Activated CD8-positive, alpha-beta memory T cell treated with anti-CD3 and anti-CD28 coated beads for 36 hours (primary cell): ENCODE data around the gene IDUA. TPM values are rescaled to one million over a fixed set of nuclear protein-coding genes. Genes with fewer than 3 reads are reported as not detected.
"Not testable (repeated sequence)": the region's sequence is repeated elsewhere in the genome, so short reads cannot be mapped to it uniquely, and the experiment has no call there.

Experiments
- CTCF ChIA-PET: fragments of 350-600 bp; sonication (Branson Sonifier 250); formaldehyde crosslinking; loops from one replicate; lab custom pipeline; 2021; ENCODE audit warnings: antibody characterized with exemption; lab: Charles Lee
- POLR2A ChIA-PET: fragments of 350-600 bp; sonication (Branson Sonifier 250); formaldehyde crosslinking; loops from one replicate; lab custom pipeline; 2021; ENCODE audit warnings: antibody characterized with exemption; lab: Charles Lee
- total RNA-seq, 2 experiments: library from RNA; stranded (reverse); gene quantifications; one replicate each; pipeline ENCODE4 v1.2.3, GENCODE V29; 2021

The IDUA gene
- total RNA-seq, 2 experiments from 2014 or later = 11.5 to 13.4 TPM

DNA sequence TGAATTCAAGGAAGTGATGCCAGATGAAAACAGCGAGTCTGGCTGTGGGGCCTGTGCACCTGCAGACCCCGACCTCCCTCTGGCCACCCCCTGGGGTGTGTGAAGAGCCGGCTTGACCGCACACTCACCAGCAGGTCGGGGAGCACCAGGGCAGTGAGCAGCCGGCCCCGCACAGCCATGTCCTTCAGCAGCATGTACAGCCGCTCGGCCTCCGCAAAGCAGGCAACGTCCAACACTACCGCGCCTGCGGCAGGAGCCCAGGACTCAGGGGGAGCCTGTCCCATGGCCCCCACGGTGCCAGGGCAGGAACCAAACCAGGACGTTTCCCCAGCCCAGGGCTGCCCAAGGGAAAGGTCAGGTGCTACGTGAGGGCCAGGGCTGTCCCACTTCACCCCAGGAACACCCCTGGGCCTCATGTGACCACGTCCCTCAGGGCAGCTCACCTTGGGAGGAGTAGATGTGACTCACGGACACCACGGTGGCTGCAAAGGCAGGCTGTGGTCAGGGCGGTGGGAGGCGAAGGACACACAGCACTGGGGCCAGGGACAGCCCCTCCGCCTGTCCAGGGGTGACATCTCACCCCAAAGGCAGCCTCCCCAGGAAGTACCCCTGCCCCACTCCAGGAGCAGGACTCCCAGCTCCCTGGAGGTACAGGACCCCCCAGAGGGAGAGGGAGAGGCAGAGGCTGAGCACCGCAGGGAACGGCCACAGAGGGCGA, 21.6 kb upstream of the IDUA start:
- POLR2A ChIA-PET = no interaction called here

GRCh38 chr4:965766-966134, 21.1 kb upstream of the IDUA start:
- CTCF ChIA-PET = no interaction called here
- POLR2A ChIA-PET = no interaction called here

More for the DNA sequence above, 21.6 kb upstream of the IDUA start:
- CTCF ChIA-PET = no interaction called here

- ChIA-PET POLR2A (no interaction called here), CTCF (no interaction called here)
These were observed 20.4 kb upstream of the IDUA start for GRCh38 chr4:966266-967112.

GRCh38 chr4:967113-968104, 19.4 kb upstream of the IDUA start:
- ChIA-PET POLR2A (no interaction called here), CTCF (no interaction called here)

DNA sequence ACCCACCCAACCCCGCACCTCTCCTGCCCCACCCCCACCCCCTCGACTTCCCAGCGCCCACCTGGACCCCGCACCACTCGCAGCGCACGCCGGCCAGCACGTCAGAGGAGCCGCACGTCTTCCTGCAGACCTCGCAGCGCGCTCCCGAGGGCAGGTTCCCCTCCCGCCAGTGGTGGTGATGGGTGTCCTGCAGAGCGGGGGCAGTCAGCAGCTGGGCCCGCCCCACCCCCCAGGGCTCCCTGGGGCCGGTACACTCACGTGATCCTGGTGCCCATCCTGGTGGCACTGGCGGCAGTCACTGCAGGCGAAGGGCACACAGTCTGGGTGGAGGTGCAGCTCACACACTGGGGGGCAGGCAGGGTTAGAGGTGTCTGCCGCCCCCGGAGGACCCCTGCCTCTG, 18.6 kb upstream of the IDUA start:
- POLR2A ChIA-PET = interaction anchor here (0.7 kb wide), 1 partner anchor 757 kb away, joined by 3 read pairs; no protein-coding TSS in a partner anchor
- CTCF ChIA-PET = interaction anchor here (1.3 kb wide), 1 partner anchor 19 kb away, joined by 3 read pairs; no protein-coding TSS in a partner anchor

GRCh38 chr4:968621-969394, 18.0 kb upstream of the IDUA start:
- POLR2A ChIA-PET = interaction anchor here (0.7 kb wide), 1 partner anchor 758 kb away, joined by 3 read pairs; no protein-coding TSS in a partner anchor
- CTCF ChIA-PET = interaction anchor here (1.3 kb wide), 1 partner anchor 19 kb away, joined by 3 read pairs; no protein-coding TSS in a partner anchor

- ChIA-PET POLR2A (interaction anchor here (0.6 kb wide), 1 partner anchor 217 kb away, joined by 3 read pairs; no protein-coding TSS in a partner anchor), CTCF (no interaction called here)
These were observed 16.6 kb upstream of the IDUA start for GRCh38 chr4:970046-970745.

GRCh38 chr4:970854-971520, 15.9 kb upstream of the IDUA start:
- POLR2A ChIA-PET = no interaction called here
- CTCF ChIA-PET = interaction anchor here (1.8 kb wide), 1 partner anchor 16 kb away, joined by 5 read pairs; the partner anchor contains the start of gene IDUA

DNA sequence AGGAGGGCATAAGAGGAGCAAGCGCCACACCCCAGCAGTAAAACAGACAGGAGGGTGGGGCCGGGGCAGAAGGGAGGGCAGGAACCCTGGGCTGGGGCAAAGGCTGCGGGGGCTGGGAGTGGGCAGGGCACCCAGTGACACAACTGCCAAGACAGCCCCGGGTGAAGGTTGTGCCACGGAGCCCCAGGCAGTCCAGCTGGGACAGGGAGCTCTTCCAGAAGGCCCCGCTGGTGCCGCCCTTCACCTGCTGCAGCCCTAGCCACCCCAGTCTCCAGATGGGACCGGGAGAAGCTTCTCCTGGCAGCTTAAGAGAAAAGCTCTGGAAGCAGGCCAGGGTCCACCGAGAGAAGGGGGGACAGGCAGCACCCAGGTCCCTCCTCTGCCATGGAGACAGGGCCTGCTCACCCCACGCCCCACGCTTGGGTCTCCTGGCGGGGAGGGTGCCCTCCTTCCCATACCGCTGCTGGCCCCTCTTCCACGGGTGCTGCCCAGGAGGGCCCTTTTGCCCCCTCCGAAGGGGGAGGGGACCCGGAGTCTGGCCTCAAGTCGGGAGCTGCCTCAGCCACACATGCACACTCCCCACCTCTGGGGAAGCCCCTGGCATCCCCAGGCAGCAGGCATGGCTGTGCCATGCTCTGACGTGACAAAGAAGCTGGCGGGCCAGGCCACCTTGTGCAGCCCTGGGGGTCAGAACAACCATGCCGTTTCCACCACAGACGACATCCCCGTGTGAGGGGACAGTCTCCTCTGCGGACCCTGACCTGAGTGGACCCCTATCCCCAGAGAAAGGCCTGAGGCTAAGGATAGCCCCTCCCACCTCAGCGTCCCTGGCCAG, 15.0 kb upstream of the IDUA start:
- POLR2A ChIA-PET = no interaction called here
- CTCF ChIA-PET = interaction anchor here (1.2 to 1.8 kb wide), 2 partner anchors 15 to 38 kb away, joined by 3 to 5 read pairs; partner anchors contain the start of gene IDUA

GRCh38 chr4:972651-973424, 14.0 kb upstream of the IDUA start:
- CTCF ChIA-PET = interaction anchor here (1.2 to 1.8 kb wide), 2 partner anchors 15 to 37 kb away, joined by 3 to 5 read pairs; partner anchors contain the start of gene IDUA
- POLR2A ChIA-PET = no interaction called here

DNA sequence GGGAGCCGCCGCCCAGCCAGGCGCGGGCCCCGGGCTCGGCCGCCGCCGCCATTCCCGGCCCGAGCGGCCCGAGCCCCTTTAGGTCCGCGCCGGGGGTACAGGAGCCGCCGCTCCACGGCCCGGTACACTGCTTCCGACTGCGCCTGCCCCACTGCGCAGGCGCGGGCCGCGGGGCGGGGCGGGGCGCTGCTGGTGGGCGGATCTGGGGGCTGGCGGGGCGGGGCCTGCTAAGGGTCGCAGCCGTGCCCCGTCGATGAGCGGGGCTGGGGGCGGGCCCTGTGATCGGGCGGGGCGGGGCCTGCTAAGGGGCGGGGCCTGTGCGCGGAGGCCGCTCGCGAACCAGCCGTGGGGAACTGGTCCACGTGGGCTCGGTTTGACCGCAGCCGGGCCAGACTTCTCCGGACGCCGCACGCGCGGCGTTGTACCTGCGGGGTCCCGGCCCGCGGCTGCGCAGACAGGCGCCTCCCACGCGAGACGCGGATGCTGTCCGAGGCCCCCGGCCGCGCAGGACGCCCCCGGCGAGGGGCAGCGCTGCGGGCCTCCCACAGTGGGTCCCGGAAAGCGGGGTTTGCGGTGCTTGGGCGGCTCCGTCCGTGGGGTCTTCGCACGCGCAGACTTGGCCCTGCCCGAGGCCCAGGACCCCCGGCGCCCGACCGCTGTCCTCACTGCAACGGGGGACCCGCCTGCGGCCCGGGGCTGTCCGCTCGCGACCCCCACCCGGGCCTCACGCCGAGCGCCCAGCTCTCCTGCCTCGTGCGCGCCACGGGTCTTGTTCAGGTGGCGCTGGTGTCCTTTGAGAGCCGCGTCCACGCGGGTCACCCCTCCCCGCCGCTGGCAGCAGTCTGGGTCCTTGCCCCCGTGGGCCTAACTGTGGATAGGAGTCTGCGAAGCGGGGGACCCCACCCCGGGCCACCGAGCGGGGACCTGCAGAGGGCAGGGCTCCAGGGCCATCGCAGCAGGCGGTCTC, 13.1 kb upstream of the IDUA start, which contains the start of gene DGKQ:
Gene DGKQ (minus strand): TSS at position 139 of the 967 bp plus-strand sequence. CDS start 87 bp downstream, at position 52.
- ChIA-PET POLR2A (no interaction called here), CTCF (no interaction called here)

DNA sequence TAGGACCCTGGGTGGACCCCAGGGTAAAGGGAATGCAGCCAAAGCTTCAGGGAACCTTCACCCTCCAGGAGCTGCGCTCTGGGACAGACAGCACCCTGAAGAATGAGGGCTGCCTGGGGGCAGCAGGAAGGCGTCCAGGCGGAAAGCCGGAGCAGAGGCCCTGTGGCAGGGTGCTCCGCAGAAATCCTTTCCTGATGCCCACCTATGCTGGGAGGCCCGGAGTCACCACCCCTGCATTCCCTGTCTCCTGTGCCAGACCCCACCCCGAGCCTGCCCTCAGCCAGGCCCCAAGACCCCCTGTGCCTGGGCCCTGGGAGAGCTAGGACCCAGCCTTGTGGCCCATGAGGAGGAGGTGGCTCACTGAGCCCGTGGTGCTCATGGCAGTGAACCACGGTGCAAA, 12.2 kb upstream of the IDUA start:
- CTCF ChIA-PET = no interaction called here
- POLR2A ChIA-PET = no interaction called here

DNA sequence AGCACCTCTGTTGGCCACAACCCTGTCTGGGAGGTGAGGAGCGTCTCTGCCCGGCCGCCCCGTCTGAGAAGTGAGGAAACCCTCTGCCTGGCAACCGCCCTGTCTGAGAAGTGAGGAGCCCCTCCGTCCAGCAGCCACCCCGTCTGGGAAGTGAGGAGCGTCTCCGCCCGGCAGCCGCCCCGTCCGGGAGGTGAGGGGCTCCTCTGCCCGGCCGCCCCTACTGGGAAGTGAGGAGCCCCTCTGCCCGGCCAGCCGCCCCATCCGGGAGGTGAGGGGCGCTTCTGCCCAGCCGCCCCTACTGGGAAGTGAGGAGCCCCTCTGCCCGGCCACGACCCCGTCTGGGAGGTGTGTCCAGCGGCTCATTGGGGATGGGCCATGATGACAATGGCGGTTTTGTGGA, 10.8 kb upstream of the IDUA start:
- POLR2A ChIA-PET, CTCF ChIA-PET: not testable (repeated sequence)

- POLR2A ChIA-PET = no interaction called here
These were observed 7.7 kb upstream of the IDUA start for GRCh38 chr4:978957-979701.

More at GRCh38 chr4:978957-979701, 7.7 kb upstream of the IDUA start:
- CTCF ChIA-PET = no interaction called here
